DMS53 (cell line): ENCODE results near the gene NCOA5.
A peak's percentile ranks its signal among the peaks of the same experiment; 100 is the strongest.

Experiments used
- DNase-seq: peaks from one replicate; lab custom pipeline; 2025; lab: John Stamatoyannopoulos, UW

Gene NCOA5

GRCh38 chr20:46040902-46041535 lies 48.7 kb downstream of the NCOA5 start:
- peak; percentile 32 for DNase-seq

- no peak for DNase-seq
These were observed 52.7 kb downstream of the NCOA5 start for GRCh38 chr20:46037036-46037435.

GRCh38 chr20:46036370-46036769 lies 53.4 kb downstream of the NCOA5 start:
- DNase-seq = no peak

- no peak for DNase-seq
These were observed 54.0 kb downstream of the NCOA5 start for GRCh38 chr20:46035713-46036112.

- no peak for DNase-seq
These were observed 54.5 kb downstream of the NCOA5 start for GRCh38 chr20:46035253-46035652.

GRCh38 chr20:46034039-46034438 lies 55.7 kb downstream of the NCOA5 start:
- DNase-seq = no peak

- DNase-seq = peak; percentile 90
These were observed 58.0 kb downstream of the NCOA5 start for GRCh38 chr20:46031701-46032254.

GRCh38 chr20:46031014-46031569 lies 58.7 kb downstream of the NCOA5 start:
- DNase-seq = no peak

- no peak for DNase-seq
These were observed 59.3 kb downstream of the NCOA5 start for GRCh38 chr20:46030284-46031013.

- DNase-seq = no peak
These were observed 60.9 kb downstream of the NCOA5 start, which contains the start of gene SLC12A5 for GRCh38 chr20:46028772-46029371. Gene SLC12A5 (plus strand): TSS chr20:46029215. CDS start chr20:46029345, 130 bp downstream.

- no peak for DNase-seq
These were observed 61.7 kb downstream of the NCOA5 start for GRCh38 chr20:46028110-46028509.

- DNase-seq = peak; percentile 63
These were observed 62.4 kb downstream of the NCOA5 start for GRCh38 chr20:46027245-46027853.

- peak; percentile 43 for DNase-seq
These were observed 64.4 kb downstream of the NCOA5 start for GRCh38 chr20:46025376-46025783.

GRCh38 chr20:46023999-46024398 lies 65.8 kb downstream of the NCOA5 start:
- DNase-seq = peak; percentile 21

GRCh38 chr20:46023148-46023484 lies 66.6 kb downstream of the NCOA5 start:
- DNase-seq = no peak

- DNase-seq = peak; percentile 75
These were observed 67.2 kb downstream of the NCOA5 start for GRCh38 chr20:46022411-46023147.

- DNase-seq = peak; percentile 86
These were observed 68.1 kb downstream of the NCOA5 start for GRCh38 chr20:46021361-46022359.

- no peak for DNase-seq
These were observed 69.2 kb downstream of the NCOA5 start for GRCh38 chr20:46020555-46020954.

GRCh38 chr20:46018611-46019010 lies 71.2 kb downstream of the NCOA5 start:
- no peak for DNase-seq

- no peak for DNase-seq
These were observed 71.7 kb downstream of the NCOA5 start for GRCh38 chr20:46018112-46018511.
